ENCODE results near the gene ANK3.

GRCh38 chr10:60212195-60212594, 177.5 kb downstream of the ANK3 start:
- TF ChIP-seq CTCF (conservative IDR thresholded peaks at IDR 0.05 in 1 of 2, IDR thresholded peaks at IDR 0.05 in 1 of 2; ENCODE audit: low read depth in 1 of 2, low read length in 2 of 2) (no peak), EZH2 (IDR thresholded peaks at IDR 0.05; ENCODE audit: low read length, missing control alignments) (no peak)

All from fibroblast of lung (primary cell).